H1 (cell line): Measurements from ENCODE around the gene PRF1. TPM values are rescaled to one million over a fixed set of nuclear protein-coding genes. Genes with fewer than 3 reads are reported as not detected.

Experiments used
- CTCF ChIA-PET: fragments of 300-600 bp; sonication (Branson Sonifier 250); formaldehyde crosslinking; loops from one replicate; lab custom pipeline; 2021; ENCODE audit not compliant: partially characterized antibody; lab: Charles Lee
- POLR2A ChIA-PET: fragments of 300-600 bp; sonication (Branson Sonifier 250); formaldehyde crosslinking; loops from one replicate; lab custom pipeline; 2021; ENCODE audit warnings: inconsistent platforms; ENCODE audit not compliant: partially characterized antibody; lab: Charles Lee
- DNase-seq, 2 experiments: peaks; one replicate each; pipeline versions ENCODE4 v3.0.0 to v3.0.0-alpha.2; 2010 to 2022; ENCODE audit warnings: low spot score in 2 of 2, low read depth in 1 of 2, mixed read lengths in 1 of 2
- FAIRE-seq: peaks from 2 replicates; lab custom pipeline; 2011; peaks lifted over from hg19 to GRCh38; lab: Jason Lieb, UNC
- H2AFZ ChIP-seq: 2 replicates; pipeline ENCODE4 v1.8.1; 2012; ENCODE audit warnings: low read length, inconsistent platforms
- H2AK5ac ChIP-seq: 2 replicates; pipeline ENCODE4 v1.6.1; 2013; ENCODE audit warnings: low read depth, low read length
- H2BK120ac ChIP-seq: replicated peaks from 2 replicates; pipeline ENCODE3; 2013; ENCODE audit warnings: low read depth, low read length, inconsistent platforms
- H2BK12ac ChIP-seq: 2 replicates; pipeline ENCODE4 v1.6.1; 2013; ENCODE audit warnings: low read depth, low read length
- H2BK15ac ChIP-seq: 2 replicates; pipeline ENCODE4 v1.6.1; 2013; ENCODE audit warnings: low read length
- H2BK20ac ChIP-seq: 2 replicates; pipeline ENCODE4 v1.6.1; 2013; ENCODE audit warnings: low read length
- H2BK5ac ChIP-seq: 2 replicates; pipeline ENCODE4 v1.6.1; 2013; ENCODE audit warnings: low read depth, low read length
- H3K14ac ChIP-seq: 2 replicates; pipeline ENCODE4 v1.6.1; 2013; ENCODE audit warnings: inconsistent platforms; ENCODE audit not compliant: insufficient read length
- H3K18ac ChIP-seq: 2 replicates; pipeline ENCODE4 v1.6.1; 2013; ENCODE audit warnings: low read length; ENCODE audit errors: extremely low read depth
- H3K23ac ChIP-seq: 2 replicates; pipeline ENCODE4 v1.6.1; 2013; ENCODE audit warnings: inconsistent platforms; ENCODE audit not compliant: insufficient read length
- H3K23me2 ChIP-seq: 2 replicates; pipeline ENCODE4 v1.6.1; 2013; ENCODE audit warnings: low read depth, low read length
- H3K27ac ChIP-seq: 2 replicates; pipeline ENCODE4 v1.6.1; 2011; ENCODE audit warnings: low read depth, low read length, inconsistent platforms
- H3K27me3 ChIP-seq, 4 experiments: replicated peaks in 1 of 4; 1 replicate in 1 of 4; 2 replicates in 3 of 4; pipeline versions ENCODE4 v1.6.1 to v1.8.1; 2011 to 2013; ENCODE audit warnings: low read length in 3 of 4, mild to moderate bottlenecking in 3 of 4, inconsistent platforms in 2 of 4, mixed read lengths in 2 of 4, moderate library complexity in 1 of 4; ENCODE audit not compliant: control insufficient read depth in 3 of 4, insufficient read depth in 3 of 4; ENCODE audit errors: extremely low read depth in 1 of 4
- H3K36me3 ChIP-seq, 4 experiments: 2 replicates each; pipeline versions ENCODE4 v1.6.1 to v1.8.1; 2011 to 2013; ENCODE audit warnings: mild to moderate bottlenecking in 4 of 4, low read length in 3 of 4, moderate library complexity in 2 of 4, control low read depth in 1 of 4, inconsistent platforms in 1 of 4; ENCODE audit not compliant: insufficient read depth in 4 of 4, control insufficient read depth in 2 of 4
- H3K4ac ChIP-seq: replicated peaks from 2 replicates; pipeline ENCODE3; 2013; ENCODE audit warnings: low read length, low read depth, mixed read lengths, inconsistent platforms; ENCODE audit not compliant: insufficient read length
- H3K4me1 ChIP-seq, 4 experiments: replicated peaks in 1 of 4; 1 replicate in 1 of 4; 2 replicates in 3 of 4; pipeline versions ENCODE4 v1.6.1 to v1.8.1; 2011 to 2013; ENCODE audit warnings: low read length in 3 of 4, inconsistent platforms in 2 of 4, mixed read lengths in 1 of 4; ENCODE audit not compliant: insufficient read depth in 4 of 4, control insufficient read depth in 3 of 4
- H3K4me2 ChIP-seq, 2 experiments: 2 replicates each; pipeline versions ENCODE4 v1.6.1 to v1.8.1; 2011 to 2013; ENCODE audit warnings: low read depth in 2 of 2, low read length in 2 of 2, control low read depth in 1 of 2, inconsistent platforms in 1 of 2, mild to moderate bottlenecking in 1 of 2; ENCODE audit not compliant: insufficient read depth in 1 of 2
- H3K4me3 ChIP-seq, 4 experiments: fragments of 200-600, 300-600 bp in 1 of 4; sonication (generic), shearing (Covaris generic), sonication (Bioruptor Twin) in 1 of 4; 2 replicates each; pipeline versions ENCODE4 v1.5.1 to v1.8.1; 2011 to 2016; ENCODE audit warnings: low read length in 4 of 4, low read depth in 3 of 4, control low read depth in 2 of 4, inconsistent platforms in 2 of 4, mild to moderate bottlenecking in 2 of 4, mixed read lengths in 1 of 4, moderate library complexity in 1 of 4; ENCODE audit not compliant: insufficient read depth in 2 of 4; ENCODE audit errors: extremely low read depth in 1 of 4
- H3K56ac ChIP-seq: replicated peaks from 2 replicates; pipeline ENCODE3; 2013; ENCODE audit warnings: low read depth, mild to moderate bottlenecking, mixed read lengths, low read length, inconsistent platforms; ENCODE audit not compliant: insufficient read length
- H3K79me1 ChIP-seq: 2 replicates; pipeline ENCODE4 v1.6.1; 2013; ENCODE audit warnings: low read depth, low read length, control low read depth
- H3K79me2 ChIP-seq, 2 experiments: 2 replicates each; pipeline versions ENCODE4 v1.6.1 to v1.8.1; 2012 to 2013; ENCODE audit warnings: low read length in 2 of 2, mild to moderate bottlenecking in 2 of 2, inconsistent platforms in 1 of 2; ENCODE audit not compliant: insufficient read depth in 2 of 2, control insufficient read depth in 1 of 2
- H3K9ac ChIP-seq, 4 experiments: replicated peaks in 1 of 4; 1 replicate in 1 of 4; 2 replicates in 3 of 4; pipeline versions ENCODE4 v1.6.1 to v1.8.1; 2011 to 2013; ENCODE audit warnings: low read depth in 3 of 4, low read length in 3 of 4, control low read depth in 2 of 4, mild to moderate bottlenecking in 2 of 4, moderate library complexity in 2 of 4, inconsistent platforms in 1 of 4; ENCODE audit errors: extremely low read depth in 1 of 4
- H3K9me3 ChIP-seq, 2 experiments: 2 replicates each; pipeline versions ENCODE4 v1.6.1 to v1.8.1; 2012 to 2013; ENCODE audit warnings: mild to moderate bottlenecking in 2 of 2, moderate library complexity in 2 of 2, control low read depth in 1 of 2, inconsistent platforms in 1 of 2, low read depth in 1 of 2, low read length in 1 of 2, mixed read lengths in 1 of 2; ENCODE audit not compliant: insufficient read depth in 2 of 2
- H4K20me1 ChIP-seq, 2 experiments: replicated peaks in 1 of 2; 2 replicates each; pipeline versions ENCODE3 to v1.8.1; 2011 to 2013; ENCODE audit warnings: inconsistent platforms in 2 of 2, low read length in 2 of 2, mild to moderate bottlenecking in 1 of 2; ENCODE audit not compliant: insufficient read depth in 2 of 2, control insufficient read depth in 1 of 2
- H4K5ac ChIP-seq: 2 replicates; pipeline ENCODE4 v1.6.1; 2013; ENCODE audit warnings: low read length, low read depth, mixed read lengths, inconsistent platforms; ENCODE audit not compliant: insufficient read length
- H4K8ac ChIP-seq: 2 replicates; pipeline ENCODE4 v1.8.0; 2013; ENCODE audit warnings: mild to moderate bottlenecking, moderate library complexity, low read length, inconsistent platforms; ENCODE audit not compliant: insufficient read depth; ENCODE audit errors: extremely low read depth
- H4K91ac ChIP-seq: replicated peaks from 2 replicates; pipeline ENCODE3; 2013; ENCODE audit warnings: low read length, mixed read lengths, inconsistent platforms; ENCODE audit not compliant: insufficient read length
- BCL11A ChIP-seq, 2 experiments: IDR thresholded peaks; one replicate each; pipeline ENCODE4 v1.6.1; 2011; ENCODE audit warnings: low read depth in 2 of 2, low read length in 2 of 2, mild to moderate bottlenecking in 2 of 2
- CHD2 ChIP-seq: IDR thresholded peaks from 2 replicates; pipeline ENCODE4 v1.6.1; 2012; ENCODE audit warnings: low read length, improper control_type of control experiment
- GTF2F1 ChIP-seq: IDR thresholded peaks from 2 replicates; pipeline ENCODE4 v1.6.1; 2012; ENCODE audit warnings: low read depth, low read length, improper control_type of control experiment, borderline replicate concordance
- HDAC2 ChIP-seq, 2 experiments: fragments of 300-600 bp in 1 of 2; sonication (generic) in 1 of 2; IDR thresholded peaks; 2 replicates each; pipeline ENCODE4 v1.6.1; 2011 to 2012; ENCODE audit warnings: low read depth in 2 of 2, low read length in 2 of 2, mild to moderate bottlenecking in 2 of 2, moderate library complexity in 2 of 2, borderline replicate concordance in 1 of 2, inconsistent platforms in 1 of 2
- RXRA ChIP-seq: IDR thresholded peaks from 2 replicates; pipeline ENCODE4 v1.6.1; 2011; ENCODE audit warnings: low read depth, mild to moderate bottlenecking, low read length, moderate library complexity; ENCODE audit not compliant: insufficient read depth
- SAP30 ChIP-seq: fragments of 300-600 bp; sonication (generic); IDR thresholded peaks from 2 replicates; pipeline ENCODE4 v1.7.1; 2012; ENCODE audit warnings: low read length, moderate library complexity, mild to moderate bottlenecking, inconsistent platforms; ENCODE audit not compliant: insufficient read depth, insufficient replicate concordance
- SIRT6 ChIP-seq: IDR thresholded peaks from one replicate; pipeline ENCODE4 v1.7.1; 2012; ENCODE audit warnings: low read length, inconsistent platforms
- SIX5 ChIP-seq: IDR thresholded peaks from 2 replicates; pipeline ENCODE4 v1.6.1; 2011; ENCODE audit warnings: mild to moderate bottlenecking, low read depth, low read length
- SP1 ChIP-seq: IDR thresholded peaks from 2 replicates; pipeline ENCODE4 v1.6.1; 2011; ENCODE audit warnings: low read depth, low read length
- TAF1 ChIP-seq: IDR thresholded peaks from 2 replicates; pipeline ENCODE4 v1.6.1; 2011; ENCODE audit warnings: mild to moderate bottlenecking, low read depth, low read length
- WGBS, 2 experiments: shearing (Covaris generic) in 1 of 2; methylation state at CpG; one replicate each; pipeline versions ENCODE4 v1.1.6 to v1.1.7; 2013 to 2015; ENCODE audit warnings: low lambda C conversion rate in 2 of 2, mixed read lengths in 2 of 2, inconsistent platforms in 1 of 2, low coverage in 1 of 2, missing lambda C conversion rate in 1 of 2; ENCODE audit not compliant: insufficient replicate concordance in 2 of 2, insufficient coverage in 1 of 2, insufficient read length in 1 of 2; ENCODE audit errors: extremely low coverage in 1 of 2, missing lambda C conversion rate in 1 of 2; 5-methylcytosine and 5-hydroxymethylcytosine counted together
- polyA plus RNA-seq, 7 experiments: library from polyadenylated mRNA; depleted of rRNA in 3 of 7; stranded (reverse) in 5 of 7; unstranded in 2 of 7; fragments of >200 nt in 5 of 7; fragments of 200-250 nt in 2 of 7; gene quantifications; 1 replicate in 5 of 7; 2 replicates in 1 of 7; 4 replicates in 1 of 7; pipeline versions ENCODE4 v1.2.1 to v1.2.3, GENCODE V29; 2011 to 2013; ENCODE audit warnings: missing spikeins in 2 of 7, mixed read lengths in 2 of 7
- total RNA-seq: library from RNA; stranded (reverse); fragmentation: NEBNext Ultra II Directional; extraction: Animal tissue kit (Norgen Biotek cat#: 25700); gene quantifications from 2 replicates; pipeline ENCODE4 v1.2.1, GENCODE V29; 2021

PRF1 gene
- total and polyA plus RNA-seq, 2 of the 8 experiments (the other 6 are each of a cell fraction or from before 2014, with no cell fraction given), result 0.15 TPM; not detected in 1

DNA sequence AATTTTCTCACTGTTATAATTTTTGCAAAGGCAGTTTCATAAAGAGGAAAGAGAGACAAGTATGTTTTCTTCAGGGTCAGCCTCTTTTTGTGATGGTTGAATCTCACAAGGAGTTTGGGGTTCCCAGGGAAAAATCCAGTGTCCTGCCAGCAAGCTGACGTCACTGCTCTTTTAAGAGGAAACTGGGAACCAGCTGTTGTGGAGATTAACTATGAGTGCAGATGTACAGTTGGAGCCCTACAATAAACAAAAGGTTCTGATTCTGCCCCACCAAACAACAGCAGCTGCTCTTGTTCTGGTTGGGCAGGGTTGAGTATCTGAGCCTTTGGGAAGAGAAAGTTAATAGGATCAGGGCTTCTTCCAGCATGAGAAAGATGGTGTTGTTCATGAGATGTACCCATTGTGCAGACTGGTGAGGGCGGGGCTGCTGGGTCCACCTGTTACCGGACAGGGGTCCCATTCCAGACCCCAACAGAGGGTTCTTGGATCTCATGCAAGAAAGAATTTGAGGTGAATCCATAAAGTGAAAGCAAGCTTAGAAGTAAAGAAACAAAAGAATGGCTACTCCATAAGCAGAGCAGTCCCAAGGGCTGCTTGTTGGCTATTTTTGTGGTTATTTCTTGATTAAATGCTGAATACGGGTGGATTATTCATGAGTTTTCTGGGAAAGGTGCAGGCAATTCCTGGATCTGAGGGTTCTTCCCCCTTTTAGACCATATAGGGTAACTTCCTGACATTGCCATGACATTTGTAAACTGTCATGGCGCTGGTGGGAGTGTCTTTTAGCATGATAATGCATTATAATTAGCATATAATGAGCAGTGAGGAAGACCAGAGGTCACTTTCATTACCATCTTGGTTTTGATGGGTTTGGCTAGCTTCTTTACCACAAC is 12.5 kb downstream of the PRF1 start:
- Histone ChIP-seq H3K9me3 (no peaks in the 10 kb centered on the region), H3K4me3 (no peak overlapping the region), H2BK120ac (no peak overlapping the region), H2BK12ac (no peak overlapping the region), H4K20me1 (no peaks in the 10 kb centered on the region), H3K4me2 (no peak overlapping the region), H3K14ac (no peak overlapping the region), H2BK5ac (no peak overlapping the region), H2BK15ac (no peak overlapping the region), H2AK5ac (no peak overlapping the region), H3K4me1 (peaks cover 0 to 8% (median 2%) of the 10 kb centered on the region in 4 experiments; a peak in 5 of 7 replicates), H3K79me2 (no peaks in the 10 kb centered on the region), H3K23ac (no peak overlapping the region), H3K4ac (no peak overlapping the region), H4K91ac (no peak overlapping the region), H3K36me3 (no peaks in the 10 kb centered on the region), H3K79me1 (no peaks in the 10 kb centered on the region), H2AFZ (no peak overlapping the region), H3K23me2 (no peaks in the 10 kb centered on the region), H3K56ac (no peak overlapping the region), H3K27me3 (peaks cover 0 to 2% (median 0%) of the 10 kb centered on the region in 4 experiments; a peak in 1 of 7 replicates), H4K8ac (no peak overlapping the region), H3K9ac (no peak overlapping the region), H3K18ac (no peak overlapping the region), H4K5ac (no peak overlapping the region), H3K27ac (no peak overlapping the region), H2BK20ac (no peak overlapping the region)
- DNase-seq (peak in 1 of 2 experiments; percentile 22), FAIRE-seq (no peak)
- no peak for TF ChIP-seq TAF1
- TF ChIP-seq BCL11A (IDR thresholded peaks at IDR 0.05; ENCODE audit: low read depth in 2 of 2, low read length in 2 of 2), result no peak
- TF ChIP-seq RXRA, result no peak
- TF ChIP-seq SP1, result no peak
- no peak for TF ChIP-seq HDAC2 (IDR thresholded peaks at IDR 0.05; ENCODE audit: borderline replicate concordance in 1 of 2, low read depth in 2 of 2, low read length in 2 of 2)
- TF ChIP-seq SAP30, result no peak
- no peak for TF ChIP-seq SIX5
- TF ChIP-seq GTF2F1, result no peak
- no peak for TF ChIP-seq CHD2
- TF ChIP-seq SIRT6, result no peak
- ChIA-PET POLR2A (interaction anchor here (2.2 kb wide), 1 partner anchor 13 kb away, joined by 4 read pairs; the partner anchor contains the start of gene PRF1), CTCF (interaction anchor here (0.9 to 1.4 kb wide), 2 partner anchors 31 to 40 kb away, joined by 4 to 5 read pairs; no protein-coding TSS in a partner anchor)
- 89% methylated on average over 5 of the region's 5 CpGs; no CpG with 5 or more reads in 1 of the 2 experiments for WGBS, 2 experiments
